HEK293 (cell line): ENCODE measurements around the gene RBMS3.

ENCODE experiments used
- CTCF ChIA-PET: fragments of 350-600 bp; formaldehyde crosslinking; extraction: SDS; loops from one replicate; lab custom pipeline; 2021; ENCODE audit warnings: antibody characterized with exemption; lab: Yijun Ruan, JAX
- POLR2A ChIA-PET: fragments of 300-600 bp; formaldehyde crosslinking; extraction: SDS; loops from one replicate; lab custom pipeline; 2020; ENCODE audit warnings: antibody characterized with exemption, inconsistent platforms; lab: Yijun Ruan, JAX
- H3K27ac ChIP-seq: fragments of 200-500 bp; sonication (Bioruptor generic); 2 replicates; pipeline ENCODE4 v1.5.1; 2014; ENCODE audit warnings: low read depth, low read length, control low read depth, inconsistent platforms; ENCODE audit errors: extremely low read depth
- H3K36me3 ChIP-seq, 2 experiments: fragments of 200-500 bp in 1 of 2; sonication (Bioruptor generic) in 1 of 2; 1 replicate in 1 of 2; 2 replicates in 1 of 2; pipeline ENCODE4 v1.5.1; 2014 to 2017; ENCODE audit warnings: inconsistent platforms in 2 of 2, low read length in 2 of 2; ENCODE audit not compliant: control insufficient read depth in 2 of 2, insufficient read depth in 1 of 2
- H3K4me1 ChIP-seq: fragments of 200-500 bp; sonication (Bioruptor generic); 2 replicates; pipeline ENCODE4 v1.5.1; 2014; ENCODE audit warnings: mild to moderate bottlenecking, low read length, inconsistent platforms; ENCODE audit not compliant: control insufficient read depth, insufficient read depth
- H3K4me3 ChIP-seq: 2 replicates; pipeline ENCODE4 v1.5.1; 2011; ENCODE audit warnings: low read depth, mild to moderate bottlenecking, control low read depth, low read length, moderate library complexity
- H3K9me3 ChIP-seq: fragments of 200-500 bp; sonication (Bioruptor generic); 2 replicates; pipeline ENCODE4 v1.5.1; 2014; ENCODE audit warnings: low read depth, low read length, inconsistent platforms; ENCODE audit not compliant: control insufficient read depth, insufficient read depth
- AEBP2 ChIP-seq: fragments of 450-650 bp; formaldehyde crosslinking; IDR thresholded peaks from 2 replicates; pipeline ENCODE4 v1.5.1; 2016; ENCODE audit warnings: missing biosample characterization, missing genetic modification characterization, borderline replicate concordance
- FEZF1 ChIP-seq: fragments of 450-650 bp; formaldehyde crosslinking; IDR thresholded peaks from 2 replicates; pipeline ENCODE4 v1.5.1; 2016; ENCODE audit warnings: missing biosample characterization, missing genetic modification characterization
- GFI1B ChIP-seq: fragments of 450-650 bp; formaldehyde crosslinking; IDR thresholded peaks from 2 replicates; pipeline ENCODE4 v1.5.1; 2016; ENCODE audit warnings: missing biosample characterization, missing genetic modification characterization
- INSM2 ChIP-seq: fragments of 450-650 bp; formaldehyde crosslinking; IDR thresholded peaks from 2 replicates; pipeline ENCODE4 v1.5.1; 2016; ENCODE audit warnings: missing biosample characterization, missing genetic modification characterization
- WT1 ChIP-seq: fragments of 450-650 bp; formaldehyde crosslinking; IDR thresholded peaks from 2 replicates; pipeline ENCODE4 v1.5.1; 2016; ENCODE audit warnings: missing biosample characterization, missing genetic modification characterization
- YY1 ChIP-seq: fragments of 450-650 bp; formaldehyde crosslinking; IDR thresholded peaks from 2 replicates; pipeline ENCODE4 v1.5.1; 2018; ENCODE audit warnings: missing biosample characterization, missing genetic modification characterization
- ZBTB7A ChIP-seq: fragments of 450-650 bp; formaldehyde crosslinking; IDR thresholded peaks from 2 replicates; pipeline ENCODE4 v1.5.1; 2016; ENCODE audit warnings: low read depth, missing biosample characterization, missing genetic modification characterization
- ZFHX2 ChIP-seq: fragments of 450-650 bp; formaldehyde crosslinking; conservative IDR thresholded peaks from 2 replicates; pipeline ENCODE4 v1.5.1; 2016; ENCODE audit warnings: missing biosample characterization, missing genetic modification characterization
- ZNF121 ChIP-seq: fragments of 450-650 bp; formaldehyde crosslinking; IDR thresholded peaks from 2 replicates; pipeline ENCODE4 v1.5.1; 2016; ENCODE audit warnings: missing biosample characterization, missing genetic modification characterization
- ZNF133 ChIP-seq: fragments of 450-650 bp; formaldehyde crosslinking; IDR thresholded peaks from 2 replicates; pipeline ENCODE4 v1.5.1; 2016; ENCODE audit warnings: missing biosample characterization, missing genetic modification characterization
- ZNF138 ChIP-seq: fragments of 450-650 bp; formaldehyde crosslinking; IDR thresholded peaks from 2 replicates; pipeline ENCODE4 v1.5.1; 2016; ENCODE audit warnings: missing biosample characterization, missing genetic modification characterization, borderline replicate concordance
- ZNF148 ChIP-seq: fragments of 450-650 bp; formaldehyde crosslinking; IDR thresholded peaks from 2 replicates; pipeline ENCODE4 v1.5.0; 2017; ENCODE audit warnings: missing biosample characterization, missing genetic modification characterization, borderline replicate concordance
- ZNF214 ChIP-seq: fragments of 450-650 bp; formaldehyde crosslinking; IDR thresholded peaks from 2 replicates; pipeline ENCODE4 v1.5.1; 2017; ENCODE audit warnings: missing biosample characterization, mild to moderate bottlenecking, missing genetic modification characterization, borderline replicate concordance
- ZNF239 ChIP-seq: fragments of 450-650 bp; formaldehyde crosslinking; IDR thresholded peaks from 2 replicates; pipeline ENCODE4 v1.5.1; 2016; ENCODE audit warnings: missing biosample characterization, missing genetic modification characterization
- ZNF280C ChIP-seq: fragments of 450-650 bp; formaldehyde crosslinking; IDR thresholded peaks from 2 replicates; pipeline ENCODE4 v1.5.1; 2016; ENCODE audit warnings: missing biosample characterization, missing genetic modification characterization
- ZNF302 ChIP-seq: fragments of 450-650 bp; formaldehyde crosslinking; IDR thresholded peaks from 2 replicates; pipeline ENCODE4 v1.5.1; 2016; ENCODE audit warnings: missing biosample characterization, missing genetic modification characterization, low read depth
- ZNF324 ChIP-seq: fragments of 450-650 bp; formaldehyde crosslinking; IDR thresholded peaks from 2 replicates; pipeline ENCODE4 v1.5.1; 2016; ENCODE audit warnings: missing biosample characterization, missing genetic modification characterization
- ZNF514 ChIP-seq: fragments of 450-650 bp; formaldehyde crosslinking; IDR thresholded peaks from 2 replicates; pipeline ENCODE4 v1.5.1; 2016; ENCODE audit warnings: missing biosample characterization, missing genetic modification characterization
- ZNF530 ChIP-seq: fragments of 450-650 bp; formaldehyde crosslinking; IDR thresholded peaks from 2 replicates; pipeline ENCODE4 v1.5.1; 2016; ENCODE audit warnings: low read depth, missing biosample characterization, missing genetic modification characterization
- ZNF624 ChIP-seq: fragments of 450-650 bp; formaldehyde crosslinking; IDR thresholded peaks from 2 replicates; pipeline ENCODE4 v1.5.1; 2017; ENCODE audit warnings: missing biosample characterization, missing genetic modification characterization
- ZNF660 ChIP-seq: fragments of 450-650 bp; IDR thresholded peaks from 2 replicates; pipeline ENCODE4 v1.5.1; 2018; ENCODE audit warnings: missing biosample characterization, mild to moderate bottlenecking, missing genetic modification characterization
- ZNF837 ChIP-seq: fragments of 450-650 bp; formaldehyde crosslinking; IDR thresholded peaks from 2 replicates; pipeline ENCODE4 v1.5.1; 2016; ENCODE audit warnings: missing biosample characterization, missing genetic modification characterization

RBMS3 gene

GRCh38 chr3:29854821-29855220 lies 574.0 kb downstream of the RBMS3 start:
- POLR2A ChIA-PET = no interaction called here
- TF ChIP-seq ZNF837 (tag by site-specific recombination) (no peak), WT1 (tag by site-specific recombination) (no peak), ZNF324 (tag by site-specific recombination) (no peak), ZNF214 (tag by site-specific recombination) (no peak)
- CTCF ChIA-PET = no interaction called here

GRCh38 chr3:29859726-29860270 lies 578.9 kb downstream of the RBMS3 start:
- TF ChIP-seq ZNF530 (tag by site-specific recombination) (no peak), GFI1B (tag by site-specific recombination) (no peak), ZFHX2 (tag by site-specific recombination) (no peak), ZNF624 (tag by site-specific recombination) (no peak), ZNF121 (tag by site-specific recombination) (no peak), INSM2 (no peak), ZNF133 (tag by site-specific recombination) (no peak), ZNF280C (tag by site-specific recombination) (no peak), FEZF1 (tag by site-specific recombination) (no peak), AEBP2 (tag by site-specific recombination) (no peak), ZNF514 (tag by site-specific recombination) (no peak)
- Histone ChIP-seq H3K9me3 (no peaks in the 10 kb centered on the region), H3K27ac (no peak overlapping the region), H3K36me3 (no peaks in the 10 kb centered on the region), H3K4me1 (no peaks in the 10 kb centered on the region), H3K4me3 (no peak overlapping the region)
- POLR2A ChIA-PET = no interaction called here
- CTCF ChIA-PET = interaction anchor here (0.7 kb wide), 1 partner anchor 9 kb away, joined by 6 read pairs; no protein-coding TSS in a partner anchor

More at GRCh38 chr3:29854821-29855220, 574.0 kb downstream of the RBMS3 start:
- Histone ChIP-seq H3K4me3 (no peak overlapping the region), H3K36me3 (no peaks in the 10 kb centered on the region), H3K9me3 (no peaks in the 10 kb centered on the region), H3K27ac (no peak overlapping the region), H3K4me1 (no peaks in the 10 kb centered on the region)

- Histone ChIP-seq H3K9me3 (no peaks in the 10 kb centered on the region), H3K4me3 (no peak overlapping the region), H3K27ac (no peak overlapping the region), H3K36me3 (no peaks in the 10 kb centered on the region), H3K4me1 (no peaks in the 10 kb centered on the region)
- CTCF ChIA-PET = interaction anchor here (0.6 to 0.7 kb wide), 2 partner anchors 14 to 485 kb away, joined by 3 to 4 read pairs; no protein-coding TSS in a partner anchor
- POLR2A ChIA-PET = no interaction called here
- TF ChIP-seq ZNF302 (no peak), YY1 (tag by site-specific recombination) (no peak), INSM2 (no peak), ZNF239 (tag by site-specific recombination) (no peak), ZNF138 (tag by site-specific recombination) (no peak), ZNF660 (tag by site-specific recombination) (no peak), ZBTB7A (tag by site-specific recombination) (no peak), ZNF148 (no peak)
These were observed 583.9 kb downstream of the RBMS3 start for GRCh38 chr3:29864809-29865208.
